Mesothelial cell of epicardium (in vitro differentiated cells): ENCODE results near the gene TMEM41A. TPM values are rescaled to one million over a fixed set of nuclear protein-coding genes. Genes with fewer than 3 reads are reported as not detected.
"Not testable (repeated sequence)": the region's sequence is repeated elsewhere in the genome, so short reads cannot be mapped to it uniquely, and the experiment has no call there.

Source experiments
- DNase-seq, 2 experiments: peaks; one replicate each; pipeline ENCODE4 v3.0.0; 2021; ENCODE audit warnings: low spot score in 2 of 2; ENCODE audit not compliant: unreplicated experiment in 2 of 2
- H3K27ac Mint-ChIP-seq: 2 replicates; pipeline ENCODE4 v1.8.0; 2021; ENCODE audit warnings: mixed read lengths
- H3K27me3 Mint-ChIP-seq: 2 replicates; pipeline ENCODE4 v1.8.0; 2021; ENCODE audit warnings: low read depth, mixed read lengths
- H3K36me3 Mint-ChIP-seq: 2 replicates; pipeline ENCODE4 v1.8.0; 2021; ENCODE audit warnings: mixed read lengths
- H3K4me1 Mint-ChIP-seq: 2 replicates; pipeline ENCODE4 v1.8.0; 2021; ENCODE audit warnings: mixed read lengths
- H3K4me3 Mint-ChIP-seq: 2 replicates; pipeline ENCODE4 v1.8.0; 2021; ENCODE audit warnings: mild to moderate bottlenecking, moderate library complexity, mixed read lengths
- H3K9me3 Mint-ChIP-seq: 2 replicates; pipeline ENCODE4 v1.8.0; 2021; ENCODE audit warnings: mixed read lengths
- total RNA-seq: library from RNA; stranded (reverse); gene quantifications from 3 replicates; pipeline ENCODE4 v1.2.1, GENCODE V29; 2021
- TF ChIP-seq, protein P1 (sequence below): fragments of 200-600 bp; sonication (generic); IDR thresholded peaks from one replicate; pipeline ENCODE4 v1.5.0; 2021; ENCODE audit warnings: antibody characterized with exemption; ENCODE audit not compliant: unreplicated experiment

TMEM41A gene
- total RNA-seq, 1 donor from 2014 or later, result 27.3 TPM

DNA sequence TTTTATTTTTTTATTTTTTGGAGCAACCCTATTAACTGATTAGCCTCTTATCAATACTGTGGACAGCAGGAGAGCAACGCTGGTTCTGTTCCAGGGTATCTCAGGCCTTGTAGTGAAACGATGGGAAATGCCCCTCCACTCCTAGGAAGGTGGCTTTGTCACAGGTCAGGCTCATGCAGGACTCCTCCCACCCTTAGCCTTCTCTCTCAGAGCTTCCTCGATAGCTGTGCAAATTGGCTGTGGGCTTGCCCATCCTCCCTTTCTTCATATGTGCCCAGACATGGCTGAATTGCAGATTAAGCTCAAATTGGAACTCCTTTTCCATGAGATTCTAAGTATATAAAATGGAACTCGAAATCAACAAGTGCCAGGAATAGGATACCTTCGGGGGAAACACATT is 38.5 kb downstream of the TMEM41A start:
- no peaks in the 10 kb centered on the region for H3K4me1 Mint-ChIP-seq
- peaks cover 3% of the 10 kb centered on the region for H3K9me3 Mint-ChIP-seq
- no peak overlapping the region for H3K4me3 Mint-ChIP-seq
- no peak overlapping the region for H3K27ac Mint-ChIP-seq
- no peaks in the 10 kb centered on the region for H3K27me3 Mint-ChIP-seq
- H3K36me3 Mint-ChIP-seq, result peaks cover 35% of the 10 kb centered on the region
- DNase-seq, result no peak
- TF ChIP-seq, protein P1, sequence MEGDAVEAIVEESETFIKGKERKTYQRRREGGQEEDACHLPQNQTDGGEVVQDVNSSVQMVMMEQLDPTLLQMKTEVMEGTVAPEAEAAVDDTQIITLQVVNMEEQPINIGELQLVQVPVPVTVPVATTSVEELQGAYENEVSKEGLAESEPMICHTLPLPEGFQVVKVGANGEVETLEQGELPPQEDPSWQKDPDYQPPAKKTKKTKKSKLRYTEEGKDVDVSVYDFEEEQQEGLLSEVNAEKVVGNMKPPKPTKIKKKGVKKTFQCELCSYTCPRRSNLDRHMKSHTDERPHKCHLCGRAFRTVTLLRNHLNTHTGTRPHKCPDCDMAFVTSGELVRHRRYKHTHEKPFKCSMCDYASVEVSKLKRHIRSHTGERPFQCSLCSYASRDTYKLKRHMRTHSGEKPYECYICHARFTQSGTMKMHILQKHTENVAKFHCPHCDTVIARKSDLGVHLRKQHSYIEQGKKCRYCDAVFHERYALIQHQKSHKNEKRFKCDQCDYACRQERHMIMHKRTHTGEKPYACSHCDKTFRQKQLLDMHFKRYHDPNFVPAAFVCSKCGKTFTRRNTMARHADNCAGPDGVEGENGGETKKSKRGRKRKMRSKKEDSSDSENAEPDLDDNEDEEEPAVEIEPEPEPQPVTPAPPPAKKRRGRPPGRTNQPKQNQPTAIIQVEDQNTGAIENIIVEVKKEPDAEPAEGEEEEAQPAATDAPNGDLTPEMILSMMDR, result no peak

DNA sequence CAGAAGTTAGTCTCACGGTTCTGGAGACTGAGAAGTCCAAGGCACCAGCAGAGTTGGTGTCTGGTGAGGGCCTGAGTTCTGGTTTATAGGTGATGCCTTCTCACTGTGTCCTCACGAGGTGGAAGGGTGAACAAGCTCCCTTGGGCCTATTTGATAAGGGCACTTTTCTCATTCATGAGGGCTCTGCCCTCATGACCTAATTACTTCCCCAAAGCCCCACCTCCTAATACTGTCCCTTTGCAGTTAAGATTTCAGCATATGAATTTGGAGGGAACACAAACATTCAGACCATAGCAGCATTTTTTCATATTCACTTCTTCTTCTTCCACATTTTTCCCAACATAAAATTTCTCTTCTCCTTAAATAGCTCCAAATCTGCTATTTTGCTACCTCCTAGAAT is 41.5 kb downstream of the TMEM41A start:
- peaks cover 3% of the 10 kb centered on the region for H3K9me3 Mint-ChIP-seq
- DNase-seq, result no peak
- H3K4me1 Mint-ChIP-seq, result no peaks in the 10 kb centered on the region
- no peak overlapping the region for H3K4me3 Mint-ChIP-seq
- H3K27me3 Mint-ChIP-seq, result no peaks in the 10 kb centered on the region
- no peak overlapping the region for H3K27ac Mint-ChIP-seq
- peaks cover 25% of the 10 kb centered on the region for H3K36me3 Mint-ChIP-seq
- TF ChIP-seq, protein P1, result no peak

- H3K4me3 Mint-ChIP-seq, H3K4me1 Mint-ChIP-seq, H3K27ac Mint-ChIP-seq, DNase-seq, H3K9me3 Mint-ChIP-seq, H3K27me3 Mint-ChIP-seq: not testable (repeated sequence)
- H3K36me3 Mint-ChIP-seq, result peaks cover 23% of the 10 kb centered on the region
Observed at GRCh38 chr3:185451432-185451831, 47.4 kb downstream of the TMEM41A start.

DNA sequence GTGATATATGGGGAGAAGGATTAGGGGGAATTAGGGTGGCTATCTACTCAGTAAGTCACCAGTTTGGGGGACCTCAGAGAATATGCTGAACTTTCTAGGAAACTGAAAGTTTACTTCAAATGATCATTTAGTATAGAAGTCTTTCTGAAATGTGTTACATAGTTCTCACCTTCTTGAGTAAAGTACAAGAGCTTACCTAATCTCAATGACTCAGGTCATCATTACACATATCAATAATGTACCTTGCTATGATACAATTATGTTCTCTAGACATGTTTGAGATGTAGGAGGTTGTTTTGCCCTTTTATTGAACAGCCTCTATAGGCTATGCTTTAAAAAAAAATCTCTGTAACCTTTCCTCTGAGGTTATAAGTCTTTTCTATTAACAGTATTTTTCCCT is 50.7 kb downstream of the TMEM41A start:
- no peak overlapping the region for H3K4me3 Mint-ChIP-seq
- no peaks in the 10 kb centered on the region for H3K9me3 Mint-ChIP-seq
- peaks cover 3% of the 10 kb centered on the region for H3K4me1 Mint-ChIP-seq
- DNase-seq, result no peak
- TF ChIP-seq, protein P1, result no peak
- H3K27me3 Mint-ChIP-seq, result no peaks in the 10 kb centered on the region
- peaks cover 21% of the 10 kb centered on the region for H3K36me3 Mint-ChIP-seq
- no peak overlapping the region for H3K27ac Mint-ChIP-seq

DNA sequence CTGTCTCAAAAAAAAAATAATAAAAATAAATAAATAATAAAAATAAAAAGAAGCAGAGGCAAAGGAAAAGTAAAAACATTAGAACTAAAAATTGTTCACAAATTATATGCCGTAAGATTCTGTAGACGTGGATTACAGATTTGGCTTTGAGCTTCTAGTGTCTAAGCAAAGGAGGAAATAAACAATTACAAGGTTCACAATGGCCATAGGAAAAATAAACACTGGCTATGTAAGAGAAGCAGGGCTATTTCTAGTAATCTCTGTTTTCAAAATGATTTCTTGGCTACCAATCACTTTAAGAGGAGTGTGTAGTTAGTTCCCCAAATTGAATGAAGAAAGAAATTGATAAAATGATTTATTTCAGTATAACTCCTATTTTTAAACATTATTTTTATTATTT is 54.5 kb downstream of the TMEM41A start:
- H3K27ac Mint-ChIP-seq, result no peak overlapping the region
- TF ChIP-seq, protein P1, result no peak
- no peak overlapping the region for H3K4me3 Mint-ChIP-seq
- H3K27me3 Mint-ChIP-seq, result no peaks in the 10 kb centered on the region
- H3K36me3 Mint-ChIP-seq, result peaks cover 10% of the 10 kb centered on the region
- peaks cover 11% of the 10 kb centered on the region for H3K4me1 Mint-ChIP-seq
- peaks cover 6% of the 10 kb centered on the region for H3K9me3 Mint-ChIP-seq
- no peak for DNase-seq

DNA sequence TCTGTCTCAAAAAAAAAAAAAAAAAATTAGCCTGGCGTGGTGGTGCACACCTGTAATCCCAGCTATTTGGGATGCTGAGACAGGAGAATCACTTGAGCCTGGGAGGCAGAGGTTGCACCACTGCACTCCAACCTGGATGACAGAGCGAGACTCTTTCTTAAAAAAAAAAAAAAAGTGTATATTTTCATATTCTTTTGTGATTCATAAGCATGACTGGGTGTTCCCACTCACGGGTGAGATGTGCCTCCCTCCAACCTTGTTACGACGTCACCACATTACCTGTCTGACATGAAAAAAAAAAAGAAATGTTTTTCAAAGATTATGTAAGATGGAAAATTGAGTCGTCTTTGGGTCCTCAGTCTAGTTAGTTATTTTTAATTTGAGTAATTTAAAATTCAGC is 56.8 kb downstream of the TMEM41A start:
- Mint-ChIP-seq H3K4me3 (no peak overlapping the region), H3K27me3 (no peaks in the 10 kb centered on the region), H3K27ac (no peak overlapping the region), H3K36me3 (peaks cover 15% of the 10 kb centered on the region), H3K9me3 (peaks cover 6% of the 10 kb centered on the region), H3K4me1 (peaks cover 11% of the 10 kb centered on the region)
- no peak for DNase-seq
- TF ChIP-seq, protein P1, result no peak
